Endothelial cell of umbilical vein (primary cell): ENCODE data around the gene ARHGEF12. TPM values are rescaled to one million over a fixed set of nuclear protein-coding genes. Genes with fewer than 3 reads are reported as not detected.

Experiments
- BruUV-seq: library from RNA; stranded (reverse); fragments of 400-500 nt; replicated peaks from 2 replicates; lab custom pipeline; 2021; lab: Mats Ljungman, UMichigan
- CTCF ChIA-PET: fragments of 300-600, 350-600 bp; sonication (Branson Sonifier 250); formaldehyde crosslinking; loops from one replicate; lab custom pipeline; 2021; ENCODE audit warnings: antibody characterized with exemption, inconsistent platforms; lab: Charles Lee
- POLR2A ChIA-PET: fragments of 300-600, 350-600 bp; sonication (Branson Sonifier 250); formaldehyde crosslinking; loops from one replicate; lab custom pipeline; 2021; ENCODE audit warnings: antibody characterized with exemption, inconsistent platforms; lab: Charles Lee
- DNase-seq: peaks from one replicate; pipeline ENCODE4 v3.0.0-alpha.2; 2011; ENCODE audit warnings: low read depth, low spot score
- FAIRE-seq: peaks from 2 replicates; lab custom pipeline; 2011; peaks lifted over from hg19 to GRCh38; lab: Jason Lieb, UNC
- H2AFZ ChIP-seq: 2 replicates; pipeline ENCODE4 v1.6.0; 2012; ENCODE audit warnings: low read depth, low read length, control low read depth, inconsistent platforms
- H3K27ac ChIP-seq: 2 replicates; pipeline ENCODE4 v1.5.1; 2011; ENCODE audit warnings: low read depth, mild to moderate bottlenecking, control low read depth, low read length, moderate library complexity; ENCODE audit not compliant: insufficient read depth
- H3K27me3 ChIP-seq, 2 experiments: 2 replicates each; pipeline versions ENCODE4 v1.6.0 to v1.6.1; 2011; ENCODE audit warnings: low read length in 2 of 2, mixed read lengths in 1 of 2; ENCODE audit not compliant: control insufficient read depth in 2 of 2, insufficient read depth in 2 of 2
- H3K36me3 ChIP-seq, 2 experiments: 2 replicates in 1 of 2; 3 replicates in 1 of 2; pipeline ENCODE4 v1.5.1; 2011; ENCODE audit warnings: low read length in 2 of 2, mild to moderate bottlenecking in 1 of 2, moderate library complexity in 1 of 2; ENCODE audit not compliant: control insufficient read depth in 2 of 2, insufficient read depth in 2 of 2; ENCODE audit errors: extremely low read depth in 1 of 2
- H3K4me1 ChIP-seq: 3 replicates; pipeline ENCODE4 v1.5.1; 2011; ENCODE audit warnings: mild to moderate bottlenecking, low read length; ENCODE audit not compliant: control insufficient read depth, insufficient read depth; ENCODE audit errors: extremely low read depth
- H3K4me2 ChIP-seq: 2 replicates; pipeline ENCODE4 v1.6.1; 2011; ENCODE audit warnings: low read length, control low read depth, mixed read lengths; ENCODE audit not compliant: insufficient read depth
- H3K4me3 ChIP-seq, 3 experiments: fragments of 200-600 bp in 1 of 3; sonication (generic), shearing (Covaris generic) in 1 of 3; replicated peaks in 1 of 3; 2 replicates each; pipeline ENCODE4 v1.5.1; 2011 to 2016; ENCODE audit warnings: control low read depth in 3 of 3, low read length in 3 of 3, mild to moderate bottlenecking in 2 of 3, inconsistent platforms in 1 of 3, low read depth in 1 of 3, moderate library complexity in 1 of 3; ENCODE audit not compliant: insufficient read depth in 1 of 3
- H3K79me2 ChIP-seq: 2 replicates; pipeline ENCODE4 v1.6.0; 2012; ENCODE audit warnings: low read length, inconsistent platforms; ENCODE audit not compliant: control insufficient read depth, insufficient read depth
- H3K9ac ChIP-seq: replicated peaks from 2 replicates; pipeline ENCODE3; 2011; ENCODE audit warnings: low read length, control low read depth; ENCODE audit not compliant: insufficient read depth; ENCODE audit errors: extremely low read depth
- H3K9me1 ChIP-seq: replicated peaks from 3 replicates; pipeline ENCODE4 v1.6.0; 2011; ENCODE audit warnings: mild to moderate bottlenecking, low read length; ENCODE audit not compliant: control insufficient read depth, insufficient read depth; ENCODE audit errors: extremely low read depth
- H3K9me3 ChIP-seq: replicated peaks from 2 replicates; pipeline ENCODE4 v1.5.1; 2012; ENCODE audit warnings: low read length, inconsistent platforms; ENCODE audit not compliant: control insufficient read depth, insufficient read depth
- H4K20me1 ChIP-seq: replicated peaks from 2 replicates; pipeline ENCODE3; 2011; ENCODE audit warnings: mild to moderate bottlenecking, low read length; ENCODE audit not compliant: control insufficient read depth, insufficient read depth; ENCODE audit errors: extremely low read depth
- CTCF ChIP-seq, 2 donors: IDR thresholded peaks; 1 replicate in 1 of 2; 2 replicates in 1 of 2; pipeline ENCODE4 v1.5.1; 2011; ENCODE audit warnings: low read length in 2 of 2, mild to moderate bottlenecking in 2 of 2, moderate library complexity in 2 of 2, control low read depth in 1 of 2, inconsistent platforms in 1 of 2, low read depth in 1 of 2; ENCODE audit not compliant: insufficient read depth in 1 of 2; ENCODE audit errors: extremely low read depth in 1 of 2
- EZH2 ChIP-seq: IDR thresholded peaks from 2 replicates; pipeline ENCODE4 v1.6.1; 2012; ENCODE audit warnings: borderline replicate concordance, low read depth, mild to moderate bottlenecking, moderate library complexity, low read length, inconsistent platforms; ENCODE audit not compliant: severe bottlenecking
- FOS ChIP-seq: IDR thresholded peaks from 2 replicates; pipeline ENCODE4 v1.6.1; 2011; ENCODE audit warnings: mild to moderate bottlenecking, low read length, moderate library complexity, borderline replicate concordance; ENCODE audit not compliant: insufficient read depth
- GATA2 ChIP-seq: IDR thresholded peaks from 2 replicates; pipeline ENCODE4 v1.7.0; 2011; ENCODE audit warnings: low read depth, mild to moderate bottlenecking, moderate library complexity, mixed read lengths, low read length; ENCODE audit not compliant: insufficient read length, insufficient read depth
- JUN ChIP-seq: IDR thresholded peaks from 2 replicates; pipeline ENCODE4 v1.6.1; 2011; ENCODE audit warnings: borderline replicate concordance, low read depth; ENCODE audit not compliant: insufficient read length, insufficient read depth
- MAX ChIP-seq: IDR thresholded peaks from 2 replicates; pipeline ENCODE4 v1.6.1; 2011; ENCODE audit not compliant: insufficient read depth, insufficient read length
- MYC ChIP-seq: IDR thresholded peaks from one replicate; pipeline ENCODE4 v1.6.1; 2011; ENCODE audit warnings: mild to moderate bottlenecking, low read depth, low read length
- POLR2A ChIP-seq: IDR thresholded peaks from 2 replicates; pipeline ENCODE4 v1.6.1; 2012; ENCODE audit warnings: low read depth, mild to moderate bottlenecking, control low read depth, low read length
- POLR2AphosphoS5 ChIP-seq: IDR thresholded peaks from 2 replicates; pipeline ENCODE4 v1.6.1; 2012; ENCODE audit warnings: low read depth, mild to moderate bottlenecking, control low read depth, low read length, moderate library complexity; ENCODE audit not compliant: insufficient read depth
- dilution Hi-C: fragments of 300-500 bp; cut with MboI; formaldehyde crosslinking; loops from one replicate; pipeline ENCODE4 v1.15.0; 2019; ENCODE audit warnings: low sequenced_read_pairs; ENCODE audit not compliant: extremely low pct_ligation_motif_present
- intact Hi-C: fragments of 100-400 bp; cut with micrococcal nuclease; formaldehyde crosslinking; loops from one replicate; pipeline ENCODE4 v1.10.0; 2022
- polyA plus RNA-seq, 4 experiments: library from polyadenylated mRNA; depleted of rRNA in 3 of 4; stranded (reverse) in 3 of 4; unstranded in 1 of 4; fragments of >200 nt; gene quantifications; 2 replicates each; pipeline versions ENCODE4 v1.2.1 to v1.2.3, GENCODE V29; 2011 to 2012; ENCODE audit warnings: missing spikeins in 1 of 4
- total RNA-seq: library from RNA; stranded (reverse); gene quantifications from 2 replicates; pipeline ENCODE4 v1.2.3, GENCODE V29; 2021

ARHGEF12 gene
- total and polyA plus RNA-seq, 2 donors (not counting 3 experiments of a cell fraction or from before 2014, with no cell fraction given) = 20.9 to 125 TPM

GRCh38 chr11:120446802-120447201, 110.6 kb downstream of the ARHGEF12 start:
- TF ChIP-seq MYC (no peak), GATA2 (no peak)
- no peak overlapping the region for H3K9ac ChIP-seq
- no peaks in the 10 kb centered on the region for H3K4me1 ChIP-seq
- H4K20me1 ChIP-seq = no peaks in the 10 kb centered on the region
- no TSS peak for BruUV-seq
- intact Hi-C loops = no loop called here
- H2AFZ ChIP-seq = no peak overlapping the region
- no peak overlapping the region for H3K4me2 ChIP-seq
- ChIA-PET POLR2A (no interaction called here), CTCF (interaction anchor here (1.1 to 2.4 kb wide), 2 partner anchors 11 to 111 kb away, joined by 3 to 16 read pairs; partner anchors contain the start of gene ARHGEF12)
- peaks cover 18 to 22% of the 10 kb centered on the region in 2 experiments for H3K36me3 ChIP-seq
- H3K79me2 ChIP-seq = no peaks in the 10 kb centered on the region
- H3K27me3 ChIP-seq = no peaks in the 10 kb centered on the region
- H3K4me3 ChIP-seq = no peak overlapping the region
- DNase-seq (no peak), FAIRE-seq (no peak)
- no peak overlapping the region for H3K27ac ChIP-seq
- no peaks in the 10 kb centered on the region for H3K9me1 ChIP-seq
- H3K9me3 ChIP-seq = no peaks in the 10 kb centered on the region
- dilution Hi-C loops = no loop called here

- ChIA-PET POLR2A (no interaction called here), CTCF (interaction anchor here (1.4 to 1.7 kb wide), 2 partner anchors 13 to 111 kb away, joined by 3 read pairs; no protein-coding TSS in a partner anchor)
- no peaks in the 10 kb centered on the region for H3K79me2 ChIP-seq
- H4K20me1 ChIP-seq = no peaks in the 10 kb centered on the region
- H3K9me3 ChIP-seq = no peaks in the 10 kb centered on the region
- H2AFZ ChIP-seq = no peak overlapping the region
- FAIRE-seq (no peak), DNase-seq (no peak)
- H3K4me2 ChIP-seq = no peak overlapping the region
- no peaks in the 10 kb centered on the region for H3K27me3 ChIP-seq
- BruUV-seq = no TSS peak
- intact Hi-C loops (no loop called here), dilution Hi-C loops (no loop called here)
- no peaks in the 10 kb centered on the region for H3K9me1 ChIP-seq
- no peak overlapping the region for H3K4me3 ChIP-seq
- no peak overlapping the region for H3K27ac ChIP-seq
- no peak for TF ChIP-seq FOS
- TF ChIP-seq JUN = no peak
- TF ChIP-seq POLR2A = no peak
- no peak for TF ChIP-seq CTCF (IDR thresholded peaks at IDR 0.05; ENCODE audit: extremely low read depth in 1 of 2, insufficient read depth in 1 of 2, low read depth in 1 of 2, low read length in 2 of 2)
- TF ChIP-seq GATA2 = no peak
- TF ChIP-seq MAX = no peak
- TF ChIP-seq MYC = no peak
- TF ChIP-seq EZH2 = no peak
- no peak for TF ChIP-seq POLR2AphosphoS5
- no peak overlapping the region for H3K9ac ChIP-seq
- H3K36me3 ChIP-seq = peaks cover 24 to 26% of the 10 kb centered on the region in 2 experiments
- no peaks in the 10 kb centered on the region for H3K4me1 ChIP-seq
These were observed 112.0 kb downstream of the ARHGEF12 start for GRCh38 chr11:120448240-120448639.
